ENCODE results near the gene RNF207. TPM values are rescaled to one million over a fixed set of nuclear protein-coding genes. Genes with fewer than 3 reads are reported as not detected.

RNF207 gene
- total and polyA plus RNA-seq, 2 of the 8 experiments (the other 6 are each of a cell fraction or from before 2014, with no cell fraction given), result 3.9 to 5.4 TPM

DNA sequence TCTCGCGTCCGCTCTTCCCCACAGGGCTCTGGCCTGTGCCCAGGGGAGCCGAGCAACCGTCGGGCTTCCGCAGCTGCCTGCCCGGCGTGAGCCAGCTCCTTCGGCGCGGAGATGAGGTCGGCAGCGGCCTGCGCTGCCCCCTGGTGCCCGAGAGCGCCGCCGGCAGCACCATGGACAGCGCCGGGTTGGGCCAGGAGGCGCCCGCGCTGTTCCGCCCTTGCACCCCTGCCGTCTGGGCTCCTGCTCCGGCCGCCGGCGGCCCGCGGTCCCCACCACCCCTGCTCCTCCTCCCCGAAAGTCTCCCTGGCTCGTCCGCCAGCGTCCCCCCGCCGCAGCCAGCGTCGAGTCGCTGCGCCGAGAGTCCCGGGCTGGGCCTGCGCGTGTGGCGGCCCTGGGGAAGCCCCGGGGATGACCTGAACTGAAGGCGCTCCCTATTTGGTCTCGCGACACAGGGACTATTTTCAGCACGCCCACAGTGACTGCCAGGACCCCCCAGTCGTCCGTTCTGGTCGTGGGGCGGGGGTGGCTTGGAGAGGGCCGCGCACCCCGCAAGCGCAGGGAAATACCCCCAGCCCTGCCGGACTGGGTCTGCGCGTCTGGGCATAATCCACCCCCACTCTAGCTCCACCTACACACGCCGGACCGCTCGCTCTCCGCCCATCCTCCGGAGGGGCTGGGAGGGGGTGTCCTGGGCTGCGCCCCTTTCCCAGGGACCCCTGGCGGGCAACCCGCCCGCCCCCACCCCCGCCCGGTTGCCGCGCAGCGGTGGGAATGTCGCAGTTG is 39.4 kb downstream of the RNF207 start:
- Histone ChIP-seq H3K18ac (ENCODE audit: extremely low read depth, low read length) (peak overlapping the region; percentile 48; the same call in 1 of the 2 replicates), H2AFZ (ENCODE audit: low read length) (no peak overlapping the region), H3K79me2 (ENCODE audit: control insufficient read depth in 1 of 2, insufficient read depth in 2 of 2, low read length in 2 of 2) (no peaks in the 10 kb centered on the region; a peak in 1 of 4 replicates), H3K36me3 (ENCODE audit: control insufficient read depth in 2 of 4, insufficient read depth in 4 of 4, low read length in 3 of 4) (no peaks in the 10 kb centered on the region), H3K4me1 (replicated peaks in 1 of 4; ENCODE audit: control insufficient read depth in 3 of 4, insufficient read depth in 4 of 4, low read length in 3 of 4) (peaks cover 14 to 40% (median 31%) of the 10 kb centered on the region in 4 experiments), H3K4me3 (ENCODE audit: extremely low read depth in 1 of 4, insufficient read depth in 2 of 4, low read depth in 3 of 4, low read length in 4 of 4) (peak overlapping the region; percentile 59 to 91 (median 80)), H4K91ac (replicated peaks; ENCODE audit: insufficient read length, low read length) (no peak overlapping the region), H3K4ac (replicated peaks; ENCODE audit: insufficient read length, low read depth, low read length) (no peak overlapping the region), H3K56ac (replicated peaks; ENCODE audit: insufficient read length, low read depth, low read length) (peak overlapping the region; percentile 11), H3K23ac (ENCODE audit: insufficient read length) (no peak overlapping the region), H2BK120ac (replicated peaks; ENCODE audit: low read depth, low read length) (no peak overlapping the region), H2BK20ac (ENCODE audit: low read length) (no peak overlapping the region), H4K20me1 (replicated peaks in 1 of 2; ENCODE audit: control insufficient read depth in 1 of 2, insufficient read depth in 2 of 2, low read length in 2 of 2) (peaks cover 9 to 21% of the 10 kb centered on the region in 2 experiments), H3K23me2 (ENCODE audit: low read depth, low read length) (peaks cover 23% of the 10 kb centered on the region; the same call in 1 of the 2 replicates), H3K4me2 (ENCODE audit: insufficient read depth in 1 of 2, low read depth in 2 of 2, low read length in 2 of 2) (peak overlapping the region; percentile 18 to 92), H2BK15ac (ENCODE audit: low read length) (no peak overlapping the region), H3K9me3 (ENCODE audit: insufficient read depth in 2 of 2, low read depth in 1 of 2, low read length in 1 of 2) (no peaks in the 10 kb centered on the region), H2BK5ac (ENCODE audit: low read depth, low read length) (no peak overlapping the region; the same call in 1 of the 2 replicates), H3K14ac (ENCODE audit: insufficient read length) (no peak overlapping the region), H3K27ac (ENCODE audit: low read depth, low read length) (no peak overlapping the region), H2BK12ac (ENCODE audit: low read depth, low read length) (no peak overlapping the region), H3K27me3 (replicated peaks in 1 of 4; ENCODE audit: control insufficient read depth in 3 of 4, extremely low read depth in 1 of 4, insufficient read depth in 3 of 4, low read length in 3 of 4) (peaks cover 10 to 36% (median 25%) of the 10 kb centered on the region in 4 experiments), H4K8ac (ENCODE audit: extremely low read depth, insufficient read depth, low read length) (peak overlapping the region; percentile 3; the same call in 1 of the 2 replicates), H4K5ac (ENCODE audit: insufficient read length, low read depth, low read length) (no peak overlapping the region), H2AK5ac (ENCODE audit: low read depth, low read length) (no peak overlapping the region), H3K9ac (replicated peaks in 1 of 4; ENCODE audit: extremely low read depth in 1 of 4, low read depth in 3 of 4, low read length in 3 of 4) (peak overlapping the region in 2 of 4 experiments; percentile 13 to 70; a peak in 3 of 7 replicates), H3K79me1 (ENCODE audit: low read depth, low read length) (no peaks in the 10 kb centered on the region)
- ChIA-PET POLR2A (ENCODE audit: partially characterized antibody) (interaction anchor here (0.8 to 9.3 kb wide), 17 partner anchors 8 to 244 kb away, joined by 3 to 64 read pairs (median 3); partner anchors contain the start of genes ACOT7, ICMT and RNF207), CTCF (ENCODE audit: partially characterized antibody) (interaction anchor here (0.7 to 19.1 kb wide), 30 partner anchors 8 to 277 kb away, joined by 3 to 353 read pairs (median 8); partner anchors contain the start of genes ACOT7, GPR153, ICMT and RNF207)
- WGBS, 2 experiments (ENCODE audit: extremely low coverage in 1 of 2, insufficient coverage in 1 of 2, insufficient read length in 1 of 2, insufficient replicate concordance in 2 of 2, low coverage in 1 of 2, low lambda C conversion rate in 2 of 2, missing lambda C conversion rate in 1 of 2), result 1% methylated on average over 18 of the region's 79 CpGs; no CpG with 5 or more reads in 1 of the 2 experiments
- peak in 1 of 2 experiments; percentile 94 for DNase-seq (ENCODE audit: low read depth in 1 of 2, low spot score in 2 of 2)
- FAIRE-seq, result no peak
- no peak for TF ChIP-seq SIRT6 (IDR thresholded peaks at IDR 0.05; ENCODE audit: low read length)
- TF ChIP-seq RAD21 (IDR thresholded peaks at IDR 0.05 in 1 of 2, conservative IDR thresholded peaks at IDR 0.05 in 1 of 2; ENCODE audit: low read depth in 2 of 2, low read length in 2 of 2), result peak; percentile 67 to 80
- TF ChIP-seq SIN3A (conservative IDR thresholded peaks at IDR 0.05 in 1 of 2, IDR thresholded peaks at IDR 0.05 in 1 of 2; ENCODE audit: low read depth in 1 of 2, low read length in 2 of 2), result peak; percentile 99
- 0 out of 2 replicates have a peak, but pooled peaks have one; percentile 37 for TF ChIP-seq POLR2AphosphoS5 (IDR thresholded peaks at IDR 0.05; ENCODE audit: low read depth, low read length)
- TF ChIP-seq ASH2L (IDR thresholded peaks at IDR 0.05; ENCODE audit: low read length), result peak; percentile 49
- 0 out of 2 replicates have a peak, but pooled peaks have one; percentile 47 for TF ChIP-seq RXRA (IDR thresholded peaks at IDR 0.05; ENCODE audit: insufficient read depth, low read depth, low read length)
- no peak for TF ChIP-seq SAP30 (IDR thresholded peaks at IDR 0.05; ENCODE audit: insufficient read depth, insufficient replicate concordance, low read length)
- no peak for TF ChIP-seq ATF2 (IDR thresholded peaks at IDR 0.05; ENCODE audit: low read length)
